ENCODE measurements around the gene PUS10. TPM values are rescaled to one million over a fixed set of nuclear protein-coding genes. Genes with fewer than 3 reads are reported as not detected.

Gene PUS10
- polyA plus RNA-seq, 2 of the 4 experiments (the other 2 are of a cell fraction), result 3.3 to 9.3 TPM

DNA sequence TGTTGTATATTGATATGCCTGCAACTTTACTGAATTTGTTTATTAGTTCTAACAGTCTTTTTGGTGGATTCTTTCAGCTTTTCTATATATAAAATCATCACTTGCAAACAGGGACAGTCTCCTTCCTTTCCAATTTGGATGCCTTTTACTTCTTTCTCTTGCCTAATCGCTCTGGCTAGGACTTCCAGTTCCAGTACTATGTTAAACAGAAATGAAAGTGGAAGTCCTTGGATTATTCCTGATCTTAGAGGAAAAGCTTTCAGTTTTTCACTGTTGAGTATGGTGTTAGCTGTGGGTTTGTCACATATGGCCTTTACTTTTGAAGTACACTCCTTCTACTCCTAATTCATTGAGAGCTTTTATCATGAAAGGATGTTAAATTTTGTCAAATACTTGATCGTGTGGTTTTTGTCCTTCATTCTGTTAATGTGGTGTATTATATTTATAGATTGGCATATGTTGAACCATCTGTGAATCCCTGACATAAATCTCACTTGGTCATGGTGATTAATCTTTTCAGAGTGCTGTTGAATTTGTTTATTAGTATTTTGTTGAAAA lies 83.8 kb downstream of the PUS10 start:
- Histone ChIP-seq H3K27ac (no peak overlapping the region), H3K4me2 (no peak overlapping the region), H3K4me3 (no peak overlapping the region), H3K9me3 (no peaks in the 10 kb centered on the region), H3K4me1 (no peaks in the 10 kb centered on the region)
- DNase-seq (ENCODE audit: low read depth in 1 of 2, low spot score in 1 of 2), result no peak
- no peak for ATAC-seq
- TF ChIP-seq, protein P1, sequence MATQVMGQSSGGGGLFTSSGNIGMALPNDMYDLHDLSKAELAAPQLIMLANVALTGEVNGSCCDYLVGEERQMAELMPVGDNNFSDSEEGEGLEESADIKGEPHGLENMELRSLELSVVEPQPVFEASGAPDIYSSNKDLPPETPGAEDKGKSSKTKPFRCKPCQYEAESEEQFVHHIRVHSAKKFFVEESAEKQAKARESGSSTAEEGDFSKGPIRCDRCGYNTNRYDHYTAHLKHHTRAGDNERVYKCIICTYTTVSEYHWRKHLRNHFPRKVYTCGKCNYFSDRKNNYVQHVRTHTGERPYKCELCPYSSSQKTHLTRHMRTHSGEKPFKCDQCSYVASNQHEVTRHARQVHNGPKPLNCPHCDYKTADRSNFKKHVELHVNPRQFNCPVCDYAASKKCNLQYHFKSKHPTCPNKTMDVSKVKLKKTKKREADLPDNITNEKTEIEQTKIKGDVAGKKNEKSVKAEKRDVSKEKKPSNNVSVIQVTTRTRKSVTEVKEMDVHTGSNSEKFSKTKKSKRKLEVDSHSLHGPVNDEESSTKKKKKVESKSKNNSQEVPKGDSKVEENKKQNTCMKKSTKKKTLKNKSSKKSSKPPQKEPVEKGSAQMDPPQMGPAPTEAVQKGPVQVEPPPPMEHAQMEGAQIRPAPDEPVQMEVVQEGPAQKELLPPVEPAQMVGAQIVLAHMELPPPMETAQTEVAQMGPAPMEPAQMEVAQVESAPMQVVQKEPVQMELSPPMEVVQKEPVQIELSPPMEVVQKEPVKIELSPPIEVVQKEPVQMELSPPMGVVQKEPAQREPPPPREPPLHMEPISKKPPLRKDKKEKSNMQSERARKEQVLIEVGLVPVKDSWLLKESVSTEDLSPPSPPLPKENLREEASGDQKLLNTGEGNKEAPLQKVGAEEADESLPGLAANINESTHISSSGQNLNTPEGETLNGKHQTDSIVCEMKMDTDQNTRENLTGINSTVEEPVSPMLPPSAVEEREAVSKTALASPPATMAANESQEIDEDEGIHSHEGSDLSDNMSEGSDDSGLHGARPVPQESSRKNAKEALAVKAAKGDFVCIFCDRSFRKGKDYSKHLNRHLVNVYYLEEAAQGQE (IDR thresholded peaks at IDR 0.05), result no peak
- TF ChIP-seq NR3C1 (IDR thresholded peaks at IDR 0.05) (no peak), JUNB (IDR thresholded peaks at IDR 0.05) (no peak), POLR2AphosphoS2 (conservative IDR thresholded peaks at IDR 0.05; ENCODE audit: low read length) (no peak), TFCP2L1 (CRISPR knock-in tag; IDR thresholded peaks at IDR 0.05) (no peak), FOSB (CRISPR knock-in tag; IDR thresholded peaks at IDR 0.05) (no peak), NFE2L2 (conservative IDR thresholded peaks at IDR 0.05; ENCODE audit: low read length) (no peak), ZSCAN20 (CRISPR knock-in tag; IDR thresholded peaks at IDR 0.05) (no peak), ESRRA (IDR thresholded peaks at IDR 0.05; ENCODE audit: borderline replicate concordance, low read length) (no peak), FOSL2 (IDR thresholded peaks at IDR 0.05) (no peak), FOSL2 (CRISPR knock-in tag; IDR thresholded peaks at IDR 0.05) (no peak), CHD4 (IDR thresholded peaks at IDR 0.05; ENCODE audit: borderline replicate concordance) (no peak), HOXB13 (CRISPR knock-in tag; IDR thresholded peaks at IDR 0.05; ENCODE audit: low read depth) (no peak)
- TF ChIP-seq, protein P2, sequence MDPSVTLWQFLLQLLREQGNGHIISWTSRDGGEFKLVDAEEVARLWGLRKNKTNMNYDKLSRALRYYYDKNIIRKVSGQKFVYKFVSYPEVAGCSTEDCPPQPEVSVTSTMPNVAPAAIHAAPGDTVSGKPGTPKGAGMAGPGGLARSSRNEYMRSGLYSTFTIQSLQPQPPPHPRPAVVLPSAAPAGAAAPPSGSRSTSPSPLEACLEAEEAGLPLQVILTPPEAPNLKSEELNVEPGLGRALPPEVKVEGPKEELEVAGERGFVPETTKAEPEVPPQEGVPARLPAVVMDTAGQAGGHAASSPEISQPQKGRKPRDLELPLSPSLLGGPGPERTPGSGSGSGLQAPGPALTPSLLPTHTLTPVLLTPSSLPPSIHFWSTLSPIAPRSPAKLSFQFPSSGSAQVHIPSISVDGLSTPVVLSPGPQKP (IDR thresholded peaks at IDR 0.05; ENCODE audit: low read depth, low read length), result no peak
- TF ChIP-seq, protein P3, sequence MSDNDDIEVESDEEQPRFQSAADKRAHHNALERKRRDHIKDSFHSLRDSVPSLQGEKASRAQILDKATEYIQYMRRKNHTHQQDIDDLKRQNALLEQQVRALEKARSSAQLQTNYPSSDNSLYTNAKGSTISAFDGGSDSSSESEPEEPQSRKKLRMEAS (IDR thresholded peaks at IDR 0.05), result no peak
- TF ChIP-seq, protein P4, sequence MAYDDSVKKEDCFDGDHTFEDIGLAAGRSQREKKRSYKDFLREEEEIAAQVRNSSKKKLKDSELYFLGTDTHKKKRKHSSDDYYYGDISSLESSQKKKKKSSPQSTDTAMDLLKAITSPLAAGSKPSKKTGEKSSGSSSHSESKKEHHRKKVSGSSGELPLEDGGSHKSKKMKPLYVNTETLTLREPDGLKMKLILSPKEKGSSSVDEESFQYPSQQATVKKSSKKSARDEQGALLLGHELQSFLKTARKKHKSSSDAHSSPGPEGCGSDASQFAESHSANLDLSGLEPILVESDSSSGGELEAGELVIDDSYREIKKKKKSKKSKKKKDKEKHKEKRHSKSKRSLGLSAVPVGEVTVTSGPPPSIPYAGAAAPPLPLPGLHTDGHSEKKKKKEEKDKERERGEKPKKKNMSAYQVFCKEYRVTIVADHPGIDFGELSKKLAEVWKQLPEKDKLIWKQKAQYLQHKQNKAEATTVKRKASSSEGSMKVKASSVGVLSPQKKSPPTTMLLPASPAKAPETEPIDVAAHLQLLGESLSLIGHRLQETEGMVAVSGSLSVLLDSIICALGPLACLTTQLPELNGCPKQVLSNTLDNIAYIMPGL (CRISPR knock-in tag; IDR thresholded peaks at IDR 0.05; ENCODE audit: borderline replicate concordance), result no peak
- TF ChIP-seq, protein P5, sequence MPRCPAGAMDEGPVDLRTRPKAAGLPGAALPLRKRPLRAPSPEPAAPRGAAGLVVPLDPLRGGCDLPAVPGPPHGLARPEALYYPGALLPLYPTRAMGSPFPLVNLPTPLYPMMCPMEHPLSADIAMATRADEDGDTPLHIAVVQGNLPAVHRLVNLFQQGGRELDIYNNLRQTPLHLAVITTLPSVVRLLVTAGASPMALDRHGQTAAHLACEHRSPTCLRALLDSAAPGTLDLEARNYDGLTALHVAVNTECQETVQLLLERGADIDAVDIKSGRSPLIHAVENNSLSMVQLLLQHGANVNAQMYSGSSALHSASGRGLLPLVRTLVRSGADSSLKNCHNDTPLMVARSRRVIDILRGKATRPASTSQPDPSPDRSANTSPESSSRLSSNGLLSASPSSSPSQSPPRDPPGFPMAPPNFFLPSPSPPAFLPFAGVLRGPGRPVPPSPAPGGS (IDR thresholded peaks at IDR 0.05), result no peak
- TF ChIP-seq, protein P6, sequence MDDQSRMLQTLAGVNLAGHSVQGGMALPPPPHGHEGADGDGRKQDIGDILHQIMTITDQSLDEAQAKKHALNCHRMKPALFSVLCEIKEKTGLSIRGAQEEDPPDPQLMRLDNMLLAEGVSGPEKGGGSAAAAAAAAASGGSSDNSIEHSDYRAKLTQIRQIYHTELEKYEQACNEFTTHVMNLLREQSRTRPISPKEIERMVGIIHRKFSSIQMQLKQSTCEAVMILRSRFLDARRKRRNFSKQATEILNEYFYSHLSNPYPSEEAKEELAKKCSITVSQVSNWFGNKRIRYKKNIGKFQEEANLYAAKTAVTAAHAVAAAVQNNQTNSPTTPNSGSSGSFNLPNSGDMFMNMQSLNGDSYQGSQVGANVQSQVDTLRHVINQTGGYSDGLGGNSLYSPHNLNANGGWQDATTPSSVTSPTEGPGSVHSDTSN (IDR thresholded peaks at IDR 0.05), result no peak
- TF ChIP-seq, protein P7, sequence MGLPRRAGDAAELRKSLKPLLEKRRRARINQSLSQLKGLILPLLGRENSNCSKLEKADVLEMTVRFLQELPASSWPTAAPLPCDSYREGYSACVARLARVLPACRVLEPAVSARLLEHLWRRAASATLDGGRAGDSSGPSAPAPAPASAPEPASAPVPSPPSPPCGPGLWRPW (IDR thresholded peaks at IDR 0.05), result no peak
- no peak for FAIRE-seq
- WGBS (ENCODE audit: missing lambda C conversion rate), result 83% methylated on average over 2 of the region's 2 CpGs
- ChIA-PET POLR2A (no interaction called here), CTCF (interaction anchor here (0.6 kb wide), 1 partner anchor 24 kb away, joined by 3 read pairs; no protein-coding TSS in a partner anchor)

Measured in A549 (cell line).